ENCODE data around the gene SIGLEC12.
"Not testable (repeated sequence)": the region's sequence is repeated elsewhere in the genome, so short reads cannot be mapped to it uniquely, and the experiment has no call there.

The SIGLEC12 gene

DNA sequence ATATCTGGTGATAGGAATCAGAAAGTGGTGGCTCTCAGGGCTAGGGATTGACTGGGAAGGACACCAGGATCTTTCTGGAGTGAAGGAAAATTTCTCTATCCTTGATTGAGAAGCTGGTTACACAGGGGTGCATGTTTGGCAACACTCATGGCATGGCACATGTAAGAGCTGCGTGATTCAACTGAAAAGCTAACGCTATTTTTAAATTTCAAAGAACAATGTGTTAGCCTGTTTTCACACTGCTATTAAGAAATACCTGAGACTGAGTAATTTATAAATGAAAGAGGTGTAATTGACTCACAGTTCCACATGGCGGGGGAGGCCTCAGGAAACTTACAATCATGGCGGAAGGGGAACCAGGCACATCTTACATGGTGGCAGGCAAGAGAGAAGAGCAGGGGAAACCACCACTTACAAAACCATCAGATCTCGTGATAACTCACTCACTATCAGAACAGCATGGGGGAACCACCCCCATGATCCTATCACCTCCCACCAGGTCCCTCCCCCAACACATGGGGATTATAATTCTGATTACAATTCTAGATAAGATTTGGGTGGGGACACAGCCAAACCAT lies 50.8 kb downstream of the SIGLEC12 start:
- ChIA-PET POLR2A (no interaction called here), CTCF (interaction anchor here (1.1 kb wide), 1 partner anchor 33 kb away, joined by 4 read pairs; the partner anchor contains the start of gene SIGLEC10)
- Histone ChIP-seq H3K27me3 (replicated peaks in 2 of 5; ENCODE audit: control insufficient read depth in 4 of 5, insufficient read depth in 5 of 5, low read length in 4 of 5) (peaks cover 0 to 2% (median 0%) of the 10 kb centered on the region in 5 experiments), H3K9me3 (ENCODE audit: control extremely low read depth in 1 of 5, control insufficient read depth in 4 of 5, insufficient read depth in 2 of 5, low read depth in 1 of 5, low read length in 4 of 5) (peaks cover 0 to 5% (median 2%) of the 10 kb centered on the region in 5 experiments), H3K4me3 (ENCODE audit: control insufficient read depth in 1 of 7, extremely low read depth in 1 of 7, insufficient read depth in 4 of 7, low read depth in 2 of 7, low read length in 6 of 7) (no peak overlapping the region), H3K4me1 (ENCODE audit: control extremely low read depth in 1 of 4, control insufficient read depth in 4 of 4, insufficient read depth in 4 of 4, low read length in 3 of 4) (peaks cover 5 to 18% (median 15%) of the 10 kb centered on the region in 4 experiments), H3K27ac (ENCODE audit: insufficient read depth in 1 of 2, low read depth in 1 of 2, low read length in 2 of 2, poor library complexity in 1 of 2, severe bottlenecking in 2 of 2) (no peak overlapping the region), H3K36me3 (ENCODE audit: control insufficient read depth in 4 of 4, insufficient read depth in 4 of 4, low read length in 3 of 4) (no peaks in the 10 kb centered on the region)
- no peak for DNase-seq
- WGBS (ENCODE audit: insufficient coverage), result 100% methylated on average over 2 of the region's 5 CpGs

DNA sequence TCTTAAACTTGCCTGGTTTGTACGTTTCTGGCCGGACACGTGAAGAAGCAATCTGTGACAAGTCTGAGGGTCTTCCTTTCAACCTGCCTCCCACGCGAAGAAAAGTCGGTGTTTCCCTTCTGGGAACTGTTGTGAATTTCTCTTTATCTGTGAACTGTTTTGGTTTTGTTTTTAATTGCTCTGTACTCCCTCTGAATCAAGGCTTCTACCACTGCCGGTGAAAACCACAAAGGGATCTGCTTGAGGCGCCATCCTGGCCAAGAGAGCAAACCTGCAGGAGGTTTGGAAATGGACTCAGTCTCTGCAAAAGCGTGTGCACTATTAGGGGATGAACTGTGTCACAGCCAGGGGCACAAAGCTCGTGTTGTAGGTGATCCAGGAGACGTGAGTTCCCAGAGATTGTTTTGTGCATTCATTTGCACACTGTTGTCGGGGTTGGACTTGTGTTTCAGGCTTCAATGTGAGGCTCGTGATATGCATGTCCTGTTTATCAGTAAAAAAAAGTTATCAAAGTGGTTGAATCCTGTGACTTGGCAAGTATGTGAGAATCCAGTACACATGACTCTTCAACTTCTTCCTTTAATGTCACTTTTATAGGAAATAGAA lies 53.1 kb downstream of the SIGLEC12 start:
- Histone ChIP-seq H3K27me3 (replicated peaks in 2 of 5; ENCODE audit: control insufficient read depth in 4 of 5, insufficient read depth in 5 of 5, low read length in 4 of 5) (no peaks in the 10 kb centered on the region), H3K9me3 (ENCODE audit: control extremely low read depth in 1 of 5, control insufficient read depth in 4 of 5, insufficient read depth in 2 of 5, low read depth in 1 of 5, low read length in 4 of 5) (peaks cover 0 to 5% (median 2%) of the 10 kb centered on the region in 5 experiments), H3K4me1 (ENCODE audit: control extremely low read depth in 1 of 4, control insufficient read depth in 4 of 4, insufficient read depth in 4 of 4, low read length in 3 of 4) (peaks cover 5 to 18% (median 15%) of the 10 kb centered on the region in 4 experiments), H3K27ac (ENCODE audit: insufficient read depth in 1 of 2, low read depth in 1 of 2, low read length in 2 of 2, poor library complexity in 1 of 2, severe bottlenecking in 2 of 2) (no peak overlapping the region), H3K36me3 (ENCODE audit: control insufficient read depth in 4 of 4, insufficient read depth in 4 of 4, low read length in 3 of 4) (no peaks in the 10 kb centered on the region), H3K4me3 (ENCODE audit: control insufficient read depth in 1 of 7, extremely low read depth in 1 of 7, insufficient read depth in 4 of 7, low read depth in 2 of 7, low read length in 6 of 7) (peak overlapping the region in 5 of 7 experiments; percentile 5 to 62 (median 32))
- peak; percentile 29 to 81 (median 65) for DNase-seq
- ChIA-PET CTCF (interaction anchor here (1.0 to 2.3 kb wide), 5 partner anchors 9 to 211 kb away, joined by 3 to 6 read pairs (median 4); no protein-coding TSS in a partner anchor), POLR2A (no interaction called here)
- 0% methylated on average over 9 of the region's 13 CpGs for WGBS (ENCODE audit: insufficient coverage)

DNA sequence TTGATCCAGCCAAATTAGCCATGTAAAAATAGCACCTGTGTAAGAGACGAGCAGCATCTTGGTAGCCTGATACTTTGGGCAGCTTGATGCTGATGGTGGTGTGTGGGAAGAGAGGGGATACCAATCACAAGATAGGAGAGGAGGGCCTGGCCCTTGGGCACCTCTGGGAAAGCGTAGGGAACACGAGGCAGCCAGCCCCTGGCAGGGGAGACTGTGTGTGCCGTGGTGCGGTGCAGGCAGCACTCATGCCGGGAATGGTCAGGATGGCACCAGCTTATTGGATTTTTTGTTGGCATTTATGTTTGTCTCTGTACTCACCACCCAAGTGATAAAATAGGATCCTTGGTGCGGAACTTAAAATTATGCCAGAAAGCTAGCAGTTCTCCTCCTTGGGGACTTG lies 53.6 kb downstream of the SIGLEC12 start:
- Histone ChIP-seq H3K36me3 (ENCODE audit: control insufficient read depth in 4 of 4, insufficient read depth in 4 of 4, low read length in 3 of 4) (no peaks in the 10 kb centered on the region), H3K9me3 (ENCODE audit: control extremely low read depth in 1 of 5, control insufficient read depth in 4 of 5, insufficient read depth in 2 of 5, low read depth in 1 of 5, low read length in 4 of 5) (peaks cover 0 to 5% (median 2%) of the 10 kb centered on the region in 5 experiments), H3K4me3 (ENCODE audit: control insufficient read depth in 1 of 7, extremely low read depth in 1 of 7, insufficient read depth in 4 of 7, low read depth in 2 of 7, low read length in 6 of 7) (peak overlapping the region in 3 of 7 experiments; percentile 5 to 62 (median 33)), H3K4me1 (ENCODE audit: control extremely low read depth in 1 of 4, control insufficient read depth in 4 of 4, insufficient read depth in 4 of 4, low read length in 3 of 4) (peaks cover 5 to 18% (median 15%) of the 10 kb centered on the region in 4 experiments), H3K27ac (ENCODE audit: insufficient read depth in 1 of 2, low read depth in 1 of 2, low read length in 2 of 2, poor library complexity in 1 of 2, severe bottlenecking in 2 of 2) (no peak overlapping the region), H3K27me3 (replicated peaks in 2 of 5; ENCODE audit: control insufficient read depth in 4 of 5, insufficient read depth in 5 of 5, low read length in 4 of 5) (no peaks in the 10 kb centered on the region)
- DNase-seq, result no peak
- POLR2A ChIA-PET, result no interaction called here
- 95% methylated on average over 7 of the region's 7 CpGs for WGBS (ENCODE audit: insufficient coverage)
- CTCF ChIA-PET, result interaction anchor here (1.3 to 2.3 kb wide), 3 partner anchors 30 to 109 kb away, joined by 4 to 6 read pairs (median 4); no protein-coding TSS in a partner anchor

DNA sequence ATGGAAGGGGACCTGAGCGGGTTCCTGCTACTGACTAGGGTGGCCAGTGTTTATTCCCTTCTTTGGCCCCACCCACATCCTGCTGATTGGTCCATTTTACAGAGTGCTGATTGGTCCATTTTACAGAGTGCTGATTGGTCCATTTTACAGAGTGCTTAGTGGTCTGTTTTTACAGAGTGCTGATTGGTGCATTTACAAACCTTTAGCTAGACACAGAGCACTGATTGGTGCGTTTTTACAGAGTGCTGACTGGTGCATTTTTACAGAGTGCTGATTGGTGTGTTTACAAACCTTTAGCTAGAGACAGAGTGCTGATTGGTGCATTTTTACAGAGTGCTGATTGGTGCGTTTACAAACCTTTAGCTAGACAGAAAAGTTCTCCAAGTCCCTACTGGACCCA lies 54.1 kb downstream of the SIGLEC12 start:
- CTCF ChIA-PET, result interaction anchor here (0.7 to 2.3 kb wide), 5 partner anchors 9 to 109 kb away, joined by 3 to 6 read pairs (median 4); no protein-coding TSS in a partner anchor
- H3K27me3 ChIP-seq (replicated peaks in 2 of 5; ENCODE audit: control insufficient read depth in 4 of 5, insufficient read depth in 5 of 5, low read length in 4 of 5); H3K27ac ChIP-seq (ENCODE audit: insufficient read depth in 1 of 2, low read depth in 1 of 2, low read length in 2 of 2, poor library complexity in 1 of 2, severe bottlenecking in 2 of 2); DNase-seq; POLR2A ChIA-PET; H3K4me3 ChIP-seq (ENCODE audit: control insufficient read depth in 1 of 7, extremely low read depth in 1 of 7, insufficient read depth in 4 of 7, low read depth in 2 of 7, low read length in 6 of 7); H3K36me3 ChIP-seq (ENCODE audit: control insufficient read depth in 4 of 4, insufficient read depth in 4 of 4, low read length in 3 of 4); H3K9me3 ChIP-seq (ENCODE audit: control extremely low read depth in 1 of 5, control insufficient read depth in 4 of 5, insufficient read depth in 2 of 5, low read depth in 1 of 5, low read length in 4 of 5): not testable (repeated sequence)
- H3K4me1 ChIP-seq (ENCODE audit: control extremely low read depth in 1 of 4, control insufficient read depth in 4 of 4, insufficient read depth in 4 of 4, low read length in 3 of 4), result peaks cover 5 to 19% (median 15%) of the 10 kb centered on the region in 4 experiments
- WGBS (ENCODE audit: insufficient coverage), result 100% methylated on average over 3 of the region's 3 CpGs

DNA sequence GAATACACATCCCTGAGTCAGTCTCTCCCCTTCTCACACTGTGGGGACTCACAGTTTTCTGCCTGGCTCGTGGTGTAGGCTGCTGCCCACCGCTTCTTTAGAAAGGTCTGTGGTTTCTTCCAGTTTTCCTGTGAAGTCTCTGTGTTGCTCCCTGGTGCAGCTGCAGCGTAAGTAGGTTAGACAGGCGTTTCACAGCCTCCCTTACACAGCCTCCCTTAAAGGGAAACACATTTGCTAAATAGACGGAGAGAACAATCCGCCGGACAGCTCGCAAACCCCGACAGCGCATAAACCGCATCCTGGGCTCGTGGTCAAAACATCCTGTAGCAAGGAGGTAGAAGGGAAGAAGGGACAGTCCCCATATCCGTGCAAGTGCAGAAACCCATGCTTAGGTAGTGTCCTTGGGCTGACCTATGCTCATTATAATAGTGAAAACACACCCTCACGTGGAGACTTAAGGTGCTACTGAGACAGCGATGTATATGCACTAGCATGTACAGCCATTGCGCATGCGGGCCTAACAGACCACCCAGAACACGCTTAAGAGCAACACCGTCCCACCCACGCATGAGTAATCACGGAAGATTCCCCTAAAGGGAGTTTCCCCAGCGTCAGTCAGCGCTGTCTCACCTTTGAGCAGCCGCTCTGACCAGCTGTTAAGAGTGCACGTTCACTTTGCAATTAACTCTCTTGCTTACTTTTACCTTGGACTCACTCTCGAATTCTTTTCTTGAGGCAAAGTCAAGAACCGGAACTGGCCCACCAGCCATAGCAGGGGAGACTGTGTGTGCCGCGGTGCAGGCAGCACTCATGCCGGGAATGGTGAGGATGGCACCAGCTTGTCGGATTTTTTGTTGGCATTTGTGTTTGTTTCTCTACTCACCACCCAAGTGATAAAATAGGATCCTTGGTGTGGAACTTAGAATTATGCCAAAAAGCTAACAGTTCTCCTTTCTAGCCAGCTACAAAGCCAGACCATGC lies 59.9 kb downstream of the SIGLEC12 start:
- Histone ChIP-seq H3K36me3 (ENCODE audit: control insufficient read depth in 4 of 4, insufficient read depth in 4 of 4, low read length in 3 of 4) (no peaks in the 10 kb centered on the region), H3K9me3 (ENCODE audit: control extremely low read depth in 1 of 5, control insufficient read depth in 4 of 5, insufficient read depth in 2 of 5, low read depth in 1 of 5, low read length in 4 of 5) (no peaks in the 10 kb centered on the region), H3K27ac (ENCODE audit: insufficient read depth in 1 of 2, low read depth in 1 of 2, low read length in 2 of 2, poor library complexity in 1 of 2, severe bottlenecking in 2 of 2) (peak overlapping the region in 1 of 2 experiments; percentile 65), H3K27me3 (replicated peaks in 2 of 5; ENCODE audit: control insufficient read depth in 4 of 5, insufficient read depth in 5 of 5, low read length in 4 of 5) (peaks cover 0 to 2% (median 0%) of the 10 kb centered on the region in 5 experiments), H3K4me1 (ENCODE audit: control extremely low read depth in 1 of 4, control insufficient read depth in 4 of 4, insufficient read depth in 4 of 4, low read length in 3 of 4) (peaks cover 5 to 26% (median 23%) of the 10 kb centered on the region in 4 experiments), H3K4me3 (ENCODE audit: control insufficient read depth in 1 of 7, extremely low read depth in 1 of 7, insufficient read depth in 4 of 7, low read depth in 2 of 7, low read length in 6 of 7) (peak overlapping the region in 6 of 7 experiments; percentile 21 to 79 (median 52))
- WGBS (ENCODE audit: insufficient coverage), result 12% methylated on average over 24 of the region's 31 CpGs
- POLR2A ChIA-PET, result no interaction called here
- CTCF ChIA-PET, result interaction anchor here (1.1 to 4.5 kb wide), 6 partner anchors 14 to 146 kb away, joined by 3 to 40 read pairs (median 4); no protein-coding TSS in a partner anchor
- DNase-seq, result peak; percentile 52 to 86 (median 80)

All from common myeloid progenitor, CD34-positive (primary cell).